ENCODE data around the gene PLEKHH3. TPM values are rescaled to one million over a fixed set of nuclear protein-coding genes. Genes with fewer than 3 reads are reported as not detected.

PLEKHH3 gene
- total and polyA plus RNA-seq, 2 of the 4 experiments (the other 2 are of a cell fraction) = 2.9 to 10.5 TPM

GRCh38 chr17:42685831-42686230, 9.0 kb upstream of the PLEKHH3 start:
- in situ Hi-C loops (cut with MboI; ENCODE audit: low sequenced_read_pairs) = loop anchor here (25.0 kb wide), 1 partner anchor 626 kb away; no protein-coding TSS in a partner anchor
- POLR2A ChIA-PET (ENCODE audit: unreplicated experiment) = no interaction called here

More at GRCh38 chr17:42685831-42686230, 9.0 kb upstream of the PLEKHH3 start:
- H2AK9ac ChIP-seq (replicated peaks; ENCODE audit: low read depth, low read length, poor library complexity) = no peak overlapping the region
- H2AFZ ChIP-seq (replicated peaks; ENCODE audit: low read length, poor library complexity) = no peak overlapping the region
- H2AK5ac ChIP-seq (ENCODE audit: low read depth, low read length) = no peak overlapping the region
- H3K18ac ChIP-seq (ENCODE audit: low read depth, low read length) = no peak overlapping the region
- no peak overlapping the region for H2BK5ac ChIP-seq (ENCODE audit: low read depth, low read length, poor library complexity, severe bottlenecking)
- no peak overlapping the region for H4K8ac ChIP-seq (ENCODE audit: low read depth in 2 of 2, low read length in 2 of 2)
- intact Hi-C loops (cut with micrococcal nuclease) = no loop called here
- H3K36me3 ChIP-seq (ENCODE audit: control insufficient read depth, insufficient read depth, low read length) = peaks cover 51% of the 10 kb centered on the region
- no peaks in the 10 kb centered on the region for H3K27me3 ChIP-seq (ENCODE audit: control insufficient read depth, insufficient read depth, low read length)
- no peak overlapping the region for H3K27ac ChIP-seq (ENCODE audit: insufficient read depth, low read length)
- peaks cover 7 to 28% of the 10 kb centered on the region in 2 experiments for H3K79me1 ChIP-seq (ENCODE audit: low read depth in 1 of 2, low read length in 2 of 2)
- TF ChIP-seq RAD21 (IDR thresholded peaks at IDR 0.05; ENCODE audit: low read length) (no peak), BHLHE40 (IDR thresholded peaks at IDR 0.05; ENCODE audit: low read depth, low read length) (no peak), CEBPB (IDR thresholded peaks at IDR 0.05; ENCODE audit: low read depth, low read length) (no peak), CHD1 (IDR thresholded peaks at IDR 0.05; ENCODE audit: low read depth, low read length) (no peak), FOS (IDR thresholded peaks at IDR 0.05; ENCODE audit: low read depth, low read length) (no peak), MXI1 (IDR thresholded peaks at IDR 0.05; ENCODE audit: borderline replicate concordance, low read depth, low read length) (no peak), MAZ (IDR thresholded peaks at IDR 0.05; ENCODE audit: borderline replicate concordance, low read depth, low read length) (no peak), NFE2L2 (IDR thresholded peaks at IDR 0.05; ENCODE audit: low read depth, low read length) (no peak), USF2 (IDR thresholded peaks at IDR 0.05; ENCODE audit: low read depth, low read length) (no peak), RCOR1 (IDR thresholded peaks at IDR 0.05; ENCODE audit: insufficient replicate concordance, low read length) (no peak), RFX5 (IDR thresholded peaks at IDR 0.05; ENCODE audit: low read depth, low read length) (no peak), MAFK (IDR thresholded peaks at IDR 0.05; ENCODE audit: low read depth, low read length) (no peak), SMC3 (IDR thresholded peaks at IDR 0.05; ENCODE audit: low read depth, low read length) (no peak), POLR2A (IDR thresholded peaks at IDR 0.05; ENCODE audit: low read depth, low read length) (no peak), ELK1 (IDR thresholded peaks at IDR 0.05; ENCODE audit: borderline replicate concordance, low read depth, low read length) (no peak)
- TF ChIP-seq, protein P1, sequence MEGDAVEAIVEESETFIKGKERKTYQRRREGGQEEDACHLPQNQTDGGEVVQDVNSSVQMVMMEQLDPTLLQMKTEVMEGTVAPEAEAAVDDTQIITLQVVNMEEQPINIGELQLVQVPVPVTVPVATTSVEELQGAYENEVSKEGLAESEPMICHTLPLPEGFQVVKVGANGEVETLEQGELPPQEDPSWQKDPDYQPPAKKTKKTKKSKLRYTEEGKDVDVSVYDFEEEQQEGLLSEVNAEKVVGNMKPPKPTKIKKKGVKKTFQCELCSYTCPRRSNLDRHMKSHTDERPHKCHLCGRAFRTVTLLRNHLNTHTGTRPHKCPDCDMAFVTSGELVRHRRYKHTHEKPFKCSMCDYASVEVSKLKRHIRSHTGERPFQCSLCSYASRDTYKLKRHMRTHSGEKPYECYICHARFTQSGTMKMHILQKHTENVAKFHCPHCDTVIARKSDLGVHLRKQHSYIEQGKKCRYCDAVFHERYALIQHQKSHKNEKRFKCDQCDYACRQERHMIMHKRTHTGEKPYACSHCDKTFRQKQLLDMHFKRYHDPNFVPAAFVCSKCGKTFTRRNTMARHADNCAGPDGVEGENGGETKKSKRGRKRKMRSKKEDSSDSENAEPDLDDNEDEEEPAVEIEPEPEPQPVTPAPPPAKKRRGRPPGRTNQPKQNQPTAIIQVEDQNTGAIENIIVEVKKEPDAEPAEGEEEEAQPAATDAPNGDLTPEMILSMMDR (conservative IDR thresholded peaks at IDR 0.05; ENCODE audit: low read depth, low read length) = no peak
- H3K4me2 ChIP-seq (ENCODE audit: low read depth, low read length) = no peak overlapping the region
- CTCF ChIA-PET = no interaction called here
- H3K23ac ChIP-seq (ENCODE audit: low read depth, low read length) = no peak overlapping the region
- no peak overlapping the region for H2BK120ac ChIP-seq (ENCODE audit: low read depth, low read length)
- H4K20me1 ChIP-seq (ENCODE audit: insufficient read depth, low read length) = 0 out of 2 replicates have a peak, but pooled peaks cover 8% of the 10 kb centered on the region
- H3K4ac ChIP-seq (ENCODE audit: low read depth, low read length) = no peak overlapping the region
- BruUV-seq (replicated peaks) = no TSS peak
- no peak overlapping the region for H4K5ac ChIP-seq (ENCODE audit: low read depth, low read length)
- peaks cover 9% of the 10 kb centered on the region; the same call in 1 of the 2 replicates for H3K4me1 ChIP-seq (ENCODE audit: control insufficient read depth, insufficient read depth, low read length)
- no peak overlapping the region for H2BK15ac ChIP-seq (ENCODE audit: low read depth, low read length)
- dilution Hi-C loops (cut with HindIII; ENCODE audit: low sequenced_read_pairs, unreplicated experiment) = no loop called here
- no peak overlapping the region for H3K4me3 ChIP-seq (ENCODE audit: insufficient read depth, low read depth, low read length)
- H3K9me3 ChIP-seq (ENCODE audit: control insufficient read depth, insufficient read depth, low read length) = no peaks in the 10 kb centered on the region
- ATAC-seq (ENCODE audit: low read depth) (no peak), DNase-seq (no peak)
- H4K91ac ChIP-seq (ENCODE audit: insufficient read depth, low read depth, low read length) = no peak overlapping the region
- no peak overlapping the region for H3K9ac ChIP-seq (ENCODE audit: low read depth, low read length)
- H3K14ac ChIP-seq (replicated peaks; ENCODE audit: low read depth, low read length) = no peak overlapping the region
- peaks cover 16% of the 10 kb centered on the region for H3K9me1 ChIP-seq (ENCODE audit: insufficient read depth, low read length)
- WGBS, 2 experiments (ENCODE audit: extremely low coverage in 2 of 2, insufficient read length in 1 of 2) = 90% methylated on average over 2 of the region's 14 CpGs; no CpG with 5 or more reads in 1 of the 2 experiments
- H2BK20ac ChIP-seq (ENCODE audit: low read depth, low read length) = no peak overlapping the region
- H3K56ac ChIP-seq (ENCODE audit: extremely low read depth, insufficient read depth, low read length) = no peak overlapping the region
